K562 (cell line): ENCODE measurements around the gene DCXR. TPM values are rescaled to one million over a fixed set of nuclear protein-coding genes. Genes with fewer than 3 reads are reported as not detected.

Source experiments
- ASH1L ChIP-seq: fragments of 450-650 bp; IDR thresholded peaks from 2 replicates; pipeline ENCODE4 v1.6.1; 2018; ENCODE audit warnings: borderline replicate concordance, mild to moderate bottlenecking, low read depth; ENCODE audit not compliant: partially characterized antibody
- ATF1 ChIP-seq, 2 experiments: fragments of 450-650 bp in 1 of 2; IDR thresholded peaks; 2 replicates each; pipeline ENCODE4 v1.6.1; 2016; ENCODE audit warnings: missing compliant biosample characterization in 1 of 2, missing genetic modification characterization in 1 of 2
- CHCHD3 ChIP-seq: fragments of 250-450 bp; sonication (Bioruptor Pico); IDR thresholded peaks from 2 replicates; pipeline ENCODE4 v2.1.2; 2022; ENCODE audit warnings: mild to moderate bottlenecking
- CHD1 ChIP-seq: fragments of 200-600 bp; sonication (generic); IDR thresholded peaks from one replicate; pipeline ENCODE4 v1.6.1; 2012; ENCODE audit warnings: mild to moderate bottlenecking, moderate library complexity, low read length, inconsistent platforms
- GTF2F1 ChIP-seq: IDR thresholded peaks from 2 replicates; pipeline ENCODE4 v1.6.1; 2011; ENCODE audit warnings: low read depth, low read length, improper control_type of control experiment
- IRF2 ChIP-seq: sonication (generic); formaldehyde crosslinking; IDR thresholded peaks from 2 replicates; pipeline ENCODE4 v1.8.1; 2022; ENCODE audit warnings: mild to moderate bottlenecking, missing genetic modification reagents
- JUN ChIP-seq, 2 experiments: sonication (generic) in 1 of 2; formaldehyde crosslinking in 1 of 2; IDR thresholded peaks; 2 replicates each; pipeline versions ENCODE4 v1.6.1 to v1.8.0; 2012 to 2022; ENCODE audit warnings: borderline replicate concordance in 2 of 2, mild to moderate bottlenecking in 2 of 2, improper control_type of control experiment in 1 of 2, low read depth in 1 of 2, low read length in 1 of 2, missing genetic modification reagents in 1 of 2
- L3MBTL2 ChIP-seq: fragments of 450-650 bp; IDR thresholded peaks from 2 replicates; pipeline ENCODE4 v1.6.1; 2016; ENCODE audit warnings: mild to moderate bottlenecking, moderate library complexity
- MYC ChIP-seq, 2 experiments: fragments of 250-450 bp in 1 of 2; sonication (Bioruptor Pico) in 1 of 2; IDR thresholded peaks; 2 replicates each; pipeline versions ENCODE4 v1.5.1 to v1.6.1; 2012 to 2021; ENCODE audit warnings: low read depth in 2 of 2, borderline replicate concordance in 1 of 2, improper control_type of control experiment in 1 of 2, low read length in 1 of 2, mild to moderate bottlenecking in 1 of 2, moderate library complexity in 1 of 2
- SAFB ChIP-seq: fragments of 200-400 bp; formaldehyde crosslinking; IDR thresholded peaks from 2 replicates; pipeline ENCODE4 v1.6.1; 2017; ENCODE audit warnings: low read depth, low read length, borderline replicate concordance
- SP2 ChIP-seq: IDR thresholded peaks from 2 replicates; pipeline ENCODE4 v1.6.1; 2011; ENCODE audit warnings: mild to moderate bottlenecking, low read depth, low read length, moderate library complexity; ENCODE audit not compliant: poor library complexity, severe bottlenecking; ENCODE audit errors: extremely low read depth
- SRSF1 ChIP-seq: fragments of 200-400 bp; formaldehyde crosslinking; IDR thresholded peaks from 2 replicates; pipeline ENCODE4 v1.6.1; 2017; ENCODE audit warnings: mild to moderate bottlenecking, low read depth, low read length, moderate library complexity
- TRIM25 ChIP-seq: fragments of 450-650 bp; IDR thresholded peaks from 2 replicates; pipeline ENCODE4 v1.7.0; 2016; ENCODE audit warnings: borderline replicate concordance
- ZBTB33 ChIP-seq: sonication (generic); formaldehyde crosslinking; IDR thresholded peaks from 2 replicates; pipeline ENCODE4 v1.8.1; 2023; ENCODE audit warnings: mild to moderate bottlenecking, missing genetic modification reagents
- ZEB2 ChIP-seq: fragments of 450-650 bp; IDR thresholded peaks from 2 replicates; pipeline ENCODE4 v1.6.1; 2016
- ZNF140 ChIP-seq: fragments of 250-450 bp; sonication (Bioruptor Pico); IDR thresholded peaks from 2 replicates; pipeline ENCODE4 v1.8.0; 2021; ENCODE audit warnings: moderate library complexity, mild to moderate bottlenecking, inconsistent platforms
- ZNF395 ChIP-seq: fragments of 200-800 bp; sonication (Bioruptor generic); IDR thresholded peaks from 2 replicates; pipeline ENCODE4 v1.6.1; 2017; ENCODE audit warnings: missing genetic modification characterization, missing compliant biosample characterization
- ZNF740 ChIP-seq, 3 experiments: fragments of 200-800 bp in 1 of 3; sonication (Bioruptor generic) in 1 of 3; sonication (generic) in 1 of 3; formaldehyde crosslinking in 1 of 3; IDR thresholded peaks; 2 replicates each; pipeline versions ENCODE4 v1.6.1 to v1.8.0; 2016 to 2022; ENCODE audit warnings: mild to moderate bottlenecking in 2 of 3, missing compliant biosample characterization in 2 of 3, missing genetic modification characterization in 2 of 3, missing genetic modification reagents in 1 of 3
- polyA plus RNA-seq, 8 experiments: library from polyadenylated mRNA; depleted of rRNA in 4 of 8; stranded (reverse) in 5 of 8; unstranded in 3 of 8; fragments of >200 nt; fragmentation: Nextera tagmentation in 2 of 8; fragmentation: Illumina TruSeq in 1 of 8; extraction: Ambion mirVana in 2 of 8; extraction: Trizol in 1 of 8; gene quantifications; 2 replicates each; pipeline versions ENCODE4 v1.2.1 to v1.2.3, GENCODE V29; 2011 to 2014; ENCODE audit warnings: inconsistent platforms in 1 of 8, missing spikeins in 1 of 8
- total RNA-seq, 7 experiments: library from RNA; depleted of rRNA in 6 of 7; stranded (reverse); fragments of >200 nt in 6 of 7; fragmentation: Illumina TruSeq in 2 of 7; extraction: Trizol in 2 of 7; gene quantifications; 2 replicates each; pipeline versions ENCODE4 v1.2.1 to v1.2.3, GENCODE V29; 2011 to 2021; ENCODE audit warnings: low replicate concordance in 1 of 7

Gene DCXR
- total and polyA plus RNA-seq, 9 of the 15 experiments (the other 6 are each of a cell fraction or from before 2014, with no cell fraction given) = 21.3 to 274 (median 156) TPM

- TF ChIP-seq JUN (IDR thresholded peaks at IDR 0.05; ENCODE audit: borderline replicate concordance, low read depth, low read length) = peak; percentile 13; the same call in 1 of the 2 replicates
- no peak for TF ChIP-seq JUN (CRISPR knock-in tag; IDR thresholded peaks at IDR 0.05; ENCODE audit: borderline replicate concordance)
- TF ChIP-seq IRF2 (CRISPR knock-in tag) = 0 out of 2 replicates have a peak, but pooled peaks have one; percentile 47
- TF ChIP-seq SP2 = peak; percentile 20
- peak; percentile 26 for TF ChIP-seq SAFB
- no peak for TF ChIP-seq TRIM25
- TF ChIP-seq ZNF740 (CRISPR knock-in tag; IDR thresholded peaks at IDR 0.05) = peak; percentile 67; the same call in 1 of the 2 replicates
- no peak for TF ChIP-seq ZNF740 (tag; IDR thresholded peaks at IDR 0.05)
- no peak for TF ChIP-seq ZNF395
- TF ChIP-seq L3MBTL2 = peak; percentile 87
- TF ChIP-seq ATF1 (CRISPR knock-in tag; IDR thresholded peaks at IDR 0.05) = no peak
- TF ChIP-seq ATF1 (tag; IDR thresholded peaks at IDR 0.05) = peak; percentile 62
- no peak for TF ChIP-seq ASH1L
- 0 out of 2 replicates have a peak, but pooled peaks have one; percentile 67 for TF ChIP-seq SRSF1
- 0 out of 2 replicates have a peak, but pooled peaks have one; percentile 9 for TF ChIP-seq CHCHD3 (CRISPR knock-in tag)
- peak; percentile 96 for TF ChIP-seq MYC (IDR thresholded peaks at IDR 0.05; ENCODE audit: low read depth, low read length)
- TF ChIP-seq MYC (CRISPR knock-in tag; IDR thresholded peaks at IDR 0.05; ENCODE audit: borderline replicate concordance, low read depth) = 0 out of 2 replicates have a peak, but pooled peaks have one; percentile 8
- TF ChIP-seq ZBTB33 (CRISPR knock-in tag) = peak; percentile 94
- TF ChIP-seq GTF2F1 = 0 out of 2 replicates have a peak, but pooled peaks have one; percentile 78
- TF ChIP-seq ZNF140 (CRISPR knock-in tag) = no peak
- TF ChIP-seq ZEB2 = peak; percentile 17; the same call in 1 of the 2 replicates
- peak; percentile 60 for TF ChIP-seq CHD1
Measured at GRCh38 chr17:82037092-82037888, at the start of gene DCXR (continued).
